Uterus (tissue), 4 donors: ENCODE measurements around the gene OR10G8. TPM values are rescaled to one million over a fixed set of nuclear protein-coding genes. Genes with fewer than 3 reads are reported as not detected.

Experiments
- DNase-seq, 2 donors: peaks; one replicate each; pipeline ENCODE4 v3.0.0-alpha.2; 2019 to 2020
- H3K27ac ChIP-seq, 2 donors: fragments of 200-600 bp; sonication (generic); 1 replicate in 1 of 2; 2 replicates in 1 of 2; pipeline ENCODE4 v1.5.1; 2016 to 2018
- H3K27me3 ChIP-seq, 2 donors: fragments of 200-600 bp; sonication (generic); one replicate each; pipeline ENCODE4 v1.5.1; 2018 to 2019; ENCODE audit warnings: control low read depth in 1 of 2
- H3K36me3 ChIP-seq, 2 donors: fragments of 200-600 bp; sonication (generic); one replicate each; pipeline ENCODE4 v1.5.1; 2019; ENCODE audit warnings: control low read depth in 1 of 2
- H3K4me1 ChIP-seq, 2 donors: fragments of 200-600 bp; sonication (generic); one replicate each; pipeline ENCODE4 v1.5.1; 2018 to 2019; ENCODE audit warnings: control low read depth in 1 of 2
- H3K4me3 ChIP-seq, 2 donors: fragments of 200-600 bp; sonication (generic); 1 replicate in 1 of 2; 2 replicates in 1 of 2; pipeline ENCODE4 v1.5.1; 2018 to 2019; ENCODE audit warnings: mild to moderate bottlenecking in 1 of 2
- H3K9me3 ChIP-seq, 2 donors: fragments of 200-600 bp; sonication (generic); one replicate each; pipeline ENCODE4 v1.5.1; 2019; ENCODE audit warnings: control low read depth in 1 of 2
- CTCF ChIP-seq, 4 experiments: fragments of 200-600 bp in 2 of 4; fragments of 450-650 bp in 2 of 4; sonication (generic) in 2 of 4; IDR thresholded peaks; one replicate each; pipeline ENCODE4 v1.5.1; 2016 to 2019; ENCODE audit warnings: antibody characterized with exemption in 4 of 4, mild to moderate bottlenecking in 2 of 4, moderate library complexity in 1 of 4
- POLR2A ChIP-seq, 2 donors: fragments of 450-650 bp; IDR thresholded peaks; one replicate each; pipeline ENCODE4 v1.6.1; 2016; ENCODE audit warnings: antibody characterized with exemption in 2 of 2, mild to moderate bottlenecking in 1 of 2, moderate library complexity in 1 of 2
- intact Hi-C: fragments of 100-400 bp; cut with DNase I; formaldehyde crosslinking; loops from one replicate; pipeline ENCODE4 v1.15.1; 2023; ENCODE audit warnings: low total_unique reads
- total RNA-seq, 4 donors: library from RNA; depleted of rRNA in 3 of 4; stranded (reverse); fragments of >200 nt in 3 of 4; gene quantifications; one replicate each; pipeline versions ENCODE4 v1.1.0 to v1.2.4, GENCODE V29; 2014 to 2023
- donor health status: DM: yes; HTN: yes; CAD: no.

OR10G8 gene
- total RNA-seq, 4 donors from 2014 or later: not detected

GRCh38 chr11:124078591-124078990, 52.0 kb downstream of the OR10G8 start:
- intact Hi-C loops: no loop called here
- TF ChIP-seq CTCF (IDR thresholded peaks at IDR 0.05) (no peak), POLR2A (IDR thresholded peaks at IDR 0.05) (no peak)
- DNase-seq: no peak
- H3K9me3 ChIP-seq: no peaks in the 10 kb centered on the region
- H3K27ac ChIP-seq: no peak overlapping the region
- no peaks in the 10 kb centered on the region for H3K4me1 ChIP-seq
- H3K36me3 ChIP-seq: no peaks in the 10 kb centered on the region
- H3K27me3 ChIP-seq: no peaks in the 10 kb centered on the region
- no peak overlapping the region for H3K4me3 ChIP-seq

GRCh38 chr11:124079631-124080326, 53.2 kb downstream of the OR10G8 start:
- no peak for DNase-seq
- no peaks in the 10 kb centered on the region for H3K36me3 ChIP-seq
- H3K4me1 ChIP-seq: no peaks in the 10 kb centered on the region
- no peak overlapping the region for H3K4me3 ChIP-seq
- no peaks in the 10 kb centered on the region for H3K27me3 ChIP-seq
- TF ChIP-seq CTCF (IDR thresholded peaks at IDR 0.05): no peak
- no peak for TF ChIP-seq POLR2A (IDR thresholded peaks at IDR 0.05)
- intact Hi-C loops: no loop called here
- H3K9me3 ChIP-seq: no peaks in the 10 kb centered on the region
- no peak overlapping the region for H3K27ac ChIP-seq

Other genes with a start within 250 kb of the OR10G8 start
- gene OR6M1, start 220.4 kb upstream of the OR10G8 start, total RNA-seq: not detected
- gene TMEM225, start 141.1 kb upstream of the OR10G8 start, total RNA-seq: not detected
- under 1 TPM in 1 of 4 donors, not detected in 3; 0.07 TPM for gene OR8D4, start 124.6 kb upstream of the OR10G8 start, total RNA-seq
- not detected for gene OR4D5, start 87.2 kb upstream of the OR10G8 start, total RNA-seq
- not detected for gene OR6T1, start 83.0 kb upstream of the OR10G8 start, total RNA-seq
- not detected for gene OR10S1, start 49.0 kb upstream of the OR10G8 start, total RNA-seq
- gene OR10G6, start 31.6 kb upstream of the OR10G8 start, total RNA-seq: not detected
- gene OR10G4, start 13.8 kb upstream of the OR10G8 start, total RNA-seq: under 1 TPM in 1 of 4 donors, not detected in 3; 0.28 TPM
- under 1 TPM in 1 of 4 donors, not detected in 3; 0.83 TPM for gene OR10G9, start 3.8 kb upstream of the OR10G8 start, total RNA-seq
- not detected for gene OR10G7, start 14.5 kb downstream of the OR10G8 start, total RNA-seq
- 10 to 100 TPM; 10.9 to 31.0 (median 15.0) TPM for gene VWA5A, start 88.7 kb downstream of the OR10G8 start, total RNA-seq
- gene OR10D3, start 156.5 kb downstream of the OR10G8 start, total RNA-seq: not detected
- not detected for gene OR8G1, start 214.3 kb downstream of the OR10G8 start, total RNA-seq
- not detected for gene OR8G5, start 229.6 kb downstream of the OR10G8 start, total RNA-seq